MM.1S (cell line): ENCODE measurements around the gene PAX7.

Source experiments
- CTCF ChIP-seq: fragments of 300-600 bp; sonication (generic); IDR thresholded peaks from 2 replicates; pipeline ENCODE4 v1.5.1; 2016; ENCODE audit warnings: antibody characterized with exemption, low read length, mixed read lengths
- EZH2 ChIP-seq: fragments of 300-600 bp; sonication (generic); optimal IDR thresholded peaks from 2 replicates; pipeline ENCODE3; 2017; ENCODE audit warnings: low read depth, mild to moderate bottlenecking, antibody characterized with exemption, low read length, mixed read lengths
- EZH2phosphoT487 ChIP-seq: fragments of 300-600 bp; sonication (generic); IDR thresholded peaks from 2 replicates; pipeline ENCODE4 v1.6.1; 2018; ENCODE audit warnings: antibody characterized with exemption, low read length

GRCh38 chr1:18670868-18671225, 40.2 kb downstream of the PAX7 start:
- TF ChIP-seq CTCF (no peak), EZH2phosphoT487 (no peak), EZH2 (no peak)
